Liver (tissue), 9 donors: ENCODE results near the gene GSE1. TPM values are rescaled to one million over a fixed set of nuclear protein-coding genes. Genes with fewer than 3 reads are reported as not detected.

Source experiments
- DNase-seq: peaks from one replicate; pipeline ENCODE4 v3.0.0-alpha.2; 2017; ENCODE audit warnings: low spot score
- H3K27ac ChIP-seq, 2 donors: one replicate each; pipeline ENCODE4 v1.7.0; 2013; ENCODE audit warnings: inconsistent platforms in 2 of 2, low read length in 2 of 2, control low read depth in 1 of 2, low read depth in 1 of 2, mild to moderate bottlenecking in 1 of 2
- H3K27me3 ChIP-seq, 4 donors: one replicate each; pipeline versions ENCODE4 v1.6.1 to v1.7.0; 2013; ENCODE audit warnings: low read length in 3 of 4, inconsistent platforms in 1 of 4, mild to moderate bottlenecking in 1 of 4, moderate library complexity in 1 of 4; ENCODE audit not compliant: control insufficient read depth in 4 of 4, insufficient read depth in 4 of 4
- H3K36me3 ChIP-seq, 4 donors: one replicate each; pipeline versions ENCODE4 v1.6.1 to v1.7.0; 2013; ENCODE audit warnings: low read length in 3 of 4, mild to moderate bottlenecking in 3 of 4, low read depth in 1 of 4, moderate library complexity in 1 of 4; ENCODE audit not compliant: control insufficient read depth in 4 of 4, insufficient read depth in 3 of 4
- H3K4me1 ChIP-seq, 4 donors: one replicate each; pipeline versions ENCODE4 v1.6.1 to v1.7.0; 2013; ENCODE audit warnings: low read length in 3 of 4, mild to moderate bottlenecking in 3 of 4, moderate library complexity in 1 of 4; ENCODE audit not compliant: control insufficient read depth in 4 of 4, insufficient read depth in 4 of 4
- H3K4me3 ChIP-seq, 3 donors: one replicate each; pipeline versions ENCODE4 v1.6.1 to v1.7.0; 2013; ENCODE audit warnings: low read length in 3 of 3, control low read depth in 1 of 3, low read depth in 1 of 3, mild to moderate bottlenecking in 1 of 3
- H3K9ac ChIP-seq, 2 donors: one replicate each; pipeline ENCODE4 v1.7.0; 2013; ENCODE audit warnings: low read length in 2 of 2, mild to moderate bottlenecking in 2 of 2, moderate library complexity in 2 of 2, control low read depth in 1 of 2, low read depth in 1 of 2
- H3K9me3 ChIP-seq, 4 donors: one replicate each; pipeline versions ENCODE4 v1.6.1 to v1.7.0; 2013; ENCODE audit warnings: low read length in 3 of 4; ENCODE audit not compliant: control insufficient read depth in 4 of 4
- CTCF ChIP-seq: fragments of 150-350 bp; IDR thresholded peaks from 2 replicates; pipeline ENCODE4 v1.5.1; 2017; ENCODE audit warnings: improper control_type of control experiment, low read depth, low read length; ENCODE audit not compliant: missing input control
- EGR1 ChIP-seq, 2 donors: IDR thresholded peaks; 2 replicates each; pipeline ENCODE4 v1.6.1; 2016 to 2018; ENCODE audit warnings: antibody characterized with exemption in 2 of 2, low read depth in 2 of 2
- FOXA1 ChIP-seq: IDR thresholded peaks from 2 replicates; pipeline ENCODE4 v1.6.1; 2016; ENCODE audit warnings: antibody characterized with exemption
- FOXA2 ChIP-seq: IDR thresholded peaks from 2 replicates; pipeline ENCODE4 v1.6.1; 2016; ENCODE audit warnings: antibody characterized with exemption
- GABPA ChIP-seq, 2 donors: IDR thresholded peaks in 1 of 2; conservative IDR thresholded peaks in 1 of 2; 2 replicates each; pipeline ENCODE4 v1.6.1; 2016; ENCODE audit warnings: antibody characterized with exemption in 2 of 2, mild to moderate bottlenecking in 1 of 2, moderate library complexity in 1 of 2
- HNF4G ChIP-seq: IDR thresholded peaks from 2 replicates; pipeline ENCODE4 v1.6.1; 2016; ENCODE audit warnings: antibody characterized with exemption
- JUND ChIP-seq, 2 donors: IDR thresholded peaks; 2 replicates each; pipeline ENCODE4 v1.6.1; 2016; ENCODE audit warnings: antibody characterized with exemption in 2 of 2
- MAX ChIP-seq: IDR thresholded peaks from 2 replicates; pipeline ENCODE4 v1.6.1; 2016; ENCODE audit warnings: antibody characterized with exemption
- NR2F2 ChIP-seq: IDR thresholded peaks from 2 replicates; pipeline ENCODE4 v1.6.1; 2016; ENCODE audit warnings: antibody characterized with exemption
- REST ChIP-seq: IDR thresholded peaks from 2 replicates; pipeline ENCODE4 v1.6.1; 2016; ENCODE audit warnings: antibody characterized with exemption, mild to moderate bottlenecking
- RXRA ChIP-seq, 2 donors: IDR thresholded peaks; 2 replicates each; pipeline ENCODE4 v1.6.1; 2017 to 2018; ENCODE audit warnings: antibody characterized with exemption in 2 of 2, mild to moderate bottlenecking in 1 of 2
- SP1 ChIP-seq: IDR thresholded peaks from 2 replicates; pipeline ENCODE4 v1.6.1; 2018; ENCODE audit warnings: antibody characterized with exemption, mild to moderate bottlenecking
- TAF1 ChIP-seq: conservative IDR thresholded peaks from 2 replicates; pipeline ENCODE4 v1.6.1; 2016; ENCODE audit warnings: antibody characterized with exemption, mild to moderate bottlenecking
- YY1 ChIP-seq: IDR thresholded peaks from 2 replicates; pipeline ENCODE4 v1.6.1; 2016; ENCODE audit warnings: antibody characterized with exemption, mild to moderate bottlenecking
- WGBS: extraction: QIAGEN DNeasy Blood & Tissue Kit; methylation state at CpG from one replicate; pipeline ENCODE4 v1.1.7; 2013; 5-methylcytosine and 5-hydroxymethylcytosine counted together
- polyA plus RNA-seq, 2 donors: library from polyadenylated mRNA; stranded (reverse) in 1 of 2; unstranded in 1 of 2; fragments of 200-250 nt in 1 of 2; fragments of >200 nt in 1 of 2; fragmentation: Nextera tagmentation in 1 of 2; extraction: Ambion mirVana in 1 of 2; gene quantifications; one replicate each; pipeline versions ENCODE4 v1.2.1 to v1.2.3, GENCODE V29; 2013 to 2015
- total RNA-seq, 2 donors: library from RNA; depleted of rRNA; stranded (reverse); fragments of >200 nt; gene quantifications; one replicate each; pipeline ENCODE4 v1.2.3, GENCODE V29; 2014
- TF ChIP-seq, protein P1 (sequence below): IDR thresholded peaks from 2 replicates; pipeline ENCODE4 v1.6.1; 2016; ENCODE audit warnings: antibody characterized with exemption
- donor health status: healthy.
- donor health status: healthy.
- donor health status: healthy.
- donor health status: healthy.
- donor health status: healthy.

GSE1 gene
- total and polyA plus RNA-seq, 4 donors: 9.9 to 37.7 (median 25.2) TPM

DNA sequence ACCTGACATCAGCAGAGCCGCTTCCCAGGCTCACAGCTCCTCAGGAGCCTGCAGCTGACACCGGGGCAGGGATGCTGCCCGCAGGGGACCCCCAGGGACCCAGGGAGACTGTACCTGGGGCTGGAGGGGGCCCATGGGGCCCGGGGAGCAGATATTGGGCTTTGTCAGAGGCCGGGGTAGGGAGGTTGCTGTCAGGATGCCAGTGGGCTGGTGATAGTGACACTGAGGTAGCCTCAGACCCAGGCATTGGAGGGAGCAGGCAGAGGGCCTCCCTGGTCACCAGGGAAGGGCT, 15.1 kb downstream of the GSE1 start:
- H3K9ac ChIP-seq: no peak overlapping the region
- TF ChIP-seq, protein P1, sequence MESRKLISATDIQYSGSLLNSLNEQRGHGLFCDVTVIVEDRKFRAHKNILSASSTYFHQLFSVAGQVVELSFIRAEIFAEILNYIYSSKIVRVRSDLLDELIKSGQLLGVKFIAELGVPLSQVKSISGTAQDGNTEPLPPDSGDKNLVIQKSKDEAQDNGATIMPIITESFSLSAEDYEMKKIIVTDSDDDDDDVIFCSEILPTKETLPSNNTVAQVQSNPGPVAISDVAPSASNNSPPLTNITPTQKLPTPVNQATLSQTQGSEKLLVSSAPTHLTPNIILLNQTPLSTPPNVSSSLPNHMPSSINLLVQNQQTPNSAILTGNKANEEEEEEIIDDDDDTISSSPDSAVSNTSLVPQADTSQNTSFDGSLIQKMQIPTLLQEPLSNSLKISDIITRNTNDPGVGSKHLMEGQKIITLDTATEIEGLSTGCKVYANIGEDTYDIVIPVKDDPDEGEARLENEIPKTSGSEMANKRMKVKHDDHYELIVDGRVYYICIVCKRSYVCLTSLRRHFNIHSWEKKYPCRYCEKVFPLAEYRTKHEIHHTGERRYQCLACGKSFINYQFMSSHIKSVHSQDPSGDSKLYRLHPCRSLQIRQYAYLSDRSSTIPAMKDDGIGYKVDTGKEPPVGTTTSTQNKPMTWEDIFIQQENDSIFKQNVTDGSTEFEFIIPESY: no peak
- TF ChIP-seq HNF4G (no peak), YY1 (no peak), TAF1 (no peak), FOXA1 (no peak), EGR1 (IDR thresholded peaks at IDR 0.05; ENCODE audit: low read depth in 2 of 2) (no peak), FOXA2 (no peak), CTCF (no peak), JUND (IDR thresholded peaks at IDR 0.05) (no peak), GABPA (IDR thresholded peaks at IDR 0.05 in 1 of 2, conservative IDR thresholded peaks at IDR 0.05 in 1 of 2) (no peak), RXRA (IDR thresholded peaks at IDR 0.05) (no peak), MAX (no peak), NR2F2 (no peak)
- H3K27me3 ChIP-seq: no peaks in the 10 kb centered on the region
- DNase-seq: no peak
- no peak overlapping the region for H3K4me3 ChIP-seq
- no peaks in the 10 kb centered on the region for H3K36me3 ChIP-seq
- no peak overlapping the region for H3K27ac ChIP-seq
- peaks cover 11 to 46% (median 24%) of the 10 kb centered on the region in 4 donors for H3K4me1 ChIP-seq
- WGBS: 89% methylated on average over 5 of the region's 5 CpGs
- H3K9me3 ChIP-seq: peaks cover 0 to 2% (median 0%) of the 10 kb centered on the region in 4 donors

DNA sequence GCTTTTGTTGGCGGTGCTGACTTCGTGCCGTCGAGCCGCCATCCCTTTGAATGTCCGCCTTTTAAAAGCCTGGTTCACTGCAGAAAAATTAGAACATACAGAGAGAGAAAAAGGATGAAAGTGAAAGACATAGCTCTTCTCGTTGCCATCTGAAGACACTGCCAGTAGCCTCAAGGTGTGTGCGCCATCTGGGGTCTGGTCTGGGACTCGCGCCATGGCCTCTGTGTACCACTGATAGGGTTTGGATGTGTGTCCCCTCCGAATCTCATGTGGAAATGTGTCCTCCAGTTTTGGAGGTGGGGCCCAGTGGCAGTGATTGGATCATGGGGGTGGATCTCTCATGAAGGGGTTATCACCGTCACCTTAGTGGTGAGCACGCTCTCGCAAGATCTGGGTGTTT, 15.5 kb downstream of the GSE1 start:
- peaks cover 0 to 2% (median 0%) of the 10 kb centered on the region in 4 donors for H3K9me3 ChIP-seq
- DNase-seq: no peak
- H3K4me1 ChIP-seq: peaks cover 11 to 46% (median 23%) of the 10 kb centered on the region in 4 donors
- no peaks in the 10 kb centered on the region for H3K36me3 ChIP-seq
- H3K27ac ChIP-seq: no peak overlapping the region
- no peaks in the 10 kb centered on the region for H3K27me3 ChIP-seq
- WGBS: 97% methylated on average over 14 of the region's 14 CpGs
- TF ChIP-seq CTCF: no peak
- no peak for TF ChIP-seq GABPA (IDR thresholded peaks at IDR 0.05 in 1 of 2, conservative IDR thresholded peaks at IDR 0.05 in 1 of 2)
- no peak for TF ChIP-seq MAX
- TF ChIP-seq SP1: no peak
- TF ChIP-seq REST: no peak
- no peak for TF ChIP-seq TAF1
- TF ChIP-seq NR2F2: no peak
- no peak overlapping the region for H3K4me3 ChIP-seq
- no peak overlapping the region for H3K9ac ChIP-seq
